ENCODE measurements around the gene ADO. TPM values are rescaled to one million over a fixed set of nuclear protein-coding genes. Genes with fewer than 3 reads are reported as not detected.

Gene ADO
- total and polyA plus RNA-seq, 10 of the 15 experiments (the other 5 are each of a cell fraction or from before 2014, with no cell fraction given), result 4.3 to 44.6 (median 18.7) TPM

DNA sequence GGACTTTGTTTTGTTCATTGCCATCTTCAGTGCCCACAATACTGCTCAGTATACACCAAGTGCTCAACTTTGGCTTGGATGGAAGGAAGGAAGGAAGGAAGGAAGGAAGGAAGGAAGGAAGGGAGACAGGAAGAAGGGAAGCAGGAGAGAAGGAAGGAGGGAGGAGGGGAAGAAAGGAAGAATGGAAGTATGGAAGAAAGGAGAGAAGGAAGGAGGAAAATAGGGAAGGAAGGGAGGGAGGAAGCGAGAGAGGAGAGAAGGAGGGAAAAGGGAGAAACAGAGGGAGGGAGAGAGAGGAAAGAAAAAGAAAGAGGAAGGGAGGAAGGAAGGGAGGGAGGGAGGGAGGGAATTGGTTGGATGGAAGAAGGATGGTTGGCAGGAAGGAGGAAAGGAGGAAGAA is 49.6 kb upstream of the ADO start:
- 50% methylated on average over 1 of the region's 1 CpG for WGBS (ENCODE audit: insufficient coverage, insufficient replicate concordance, low lambda C conversion rate, missing lambda C conversion rate)
- Histone ChIP-seq H4K20me1 (ENCODE audit: control insufficient read depth, insufficient read depth) (no peaks in the 10 kb centered on the region), H3K9me3 (replicated peaks; ENCODE audit: control insufficient read depth, insufficient read depth, low read length) (no peaks in the 10 kb centered on the region; the same call in 2 of the 3 replicates), H3K4me3 (no peak overlapping the region), H3K4me2 (ENCODE audit: control insufficient read depth, insufficient read depth) (no peak overlapping the region), H2AFZ (ENCODE audit: control insufficient read depth, low read depth, low read length) (no peak overlapping the region), H3K4me1 (ENCODE audit: control insufficient read depth, insufficient read depth, low read length) (peaks cover 10% of the 10 kb centered on the region), H3K79me2 (ENCODE audit: control insufficient read depth, insufficient read depth, low read length) (no peaks in the 10 kb centered on the region), H3K27ac (ENCODE audit: control insufficient read depth, insufficient read depth) (no peak overlapping the region), H3K9ac (ENCODE audit: control insufficient read depth, insufficient read depth, low read length) (no peak overlapping the region), H3K36me3 (ENCODE audit: control insufficient read depth in 2 of 2, insufficient read depth in 2 of 2, low read length in 1 of 2) (no peaks in the 10 kb centered on the region), H3K27me3 (replicated peaks in 1 of 2; ENCODE audit: control insufficient read depth in 2 of 2, insufficient read depth in 2 of 2, low read length in 1 of 2) (no peaks in the 10 kb centered on the region)
- in situ Hi-C loops (cut with MboI) (no loop called here), intact Hi-C loops (cut with micrococcal nuclease; ENCODE audit: unreplicated experiment) (no loop called here)
- DNase-seq (ENCODE audit: low read depth, low spot score), result no peak
- no peak for FAIRE-seq
- no TSS peak for BruUV-seq (replicated peaks)
- ChIA-PET POLR2A (interaction anchor here (1.6 kb wide), 1 partner anchor 21 kb away, joined by 7 read pairs; no protein-coding TSS in a partner anchor), RAD21 (ENCODE audit: unreplicated experiment) (interaction anchor here (0.6 to 2.5 kb wide), 4 partner anchors 22 to 64 kb away, joined by 3 to 8 read pairs (median 4); no protein-coding TSS in a partner anchor), SMC1A (ENCODE audit: uncharacterized antibody, unreplicated experiment) (interaction anchor here (0.9 to 4.1 kb wide), 7 partner anchors 11 to 39 kb away, joined by 3 to 43 read pairs (median 5); no protein-coding TSS in a partner anchor), CTCF (interaction anchor here (0.9 kb wide), 1 partner anchor 144 kb away, joined by 3 read pairs; no protein-coding TSS in a partner anchor)
- TF ChIP-seq NBN (IDR thresholded peaks at IDR 0.05) (peak; percentile 61; the same call in 1 of the 2 replicates), HDGF (IDR thresholded peaks at IDR 0.05) (peak; percentile 93), ZBED1 (IDR thresholded peaks at IDR 0.05; ENCODE audit: borderline replicate concordance) (no peak), ZNF622 (IDR thresholded peaks at IDR 0.05) (no peak), MTA2 (IDR thresholded peaks at IDR 0.05; ENCODE audit: low read depth) (no peak), CHD1 (IDR thresholded peaks at IDR 0.05; ENCODE audit: low read depth, low read length) (no peak), RB1 (IDR thresholded peaks at IDR 0.05; ENCODE audit: borderline replicate concordance) (no peak), BACH1 (IDR thresholded peaks at IDR 0.05; ENCODE audit: borderline replicate concordance) (no peak), NFIC (IDR thresholded peaks at IDR 0.05; ENCODE audit: low read depth, low read length) (no peak), KAT2A (conservative IDR thresholded peaks at IDR 0.05; ENCODE audit: control insufficient read depth, low read depth, low read length) (no peak), CBX3 (IDR thresholded peaks at IDR 0.05; ENCODE audit: borderline replicate concordance, low read depth) (no peak), SREBF2 (IDR thresholded peaks at IDR 0.05; ENCODE audit: low read length) (no peak), ATF7 (IDR thresholded peaks at IDR 0.05; ENCODE audit: low read depth) (no peak), IKZF2 (IDR thresholded peaks at IDR 0.05) (no peak)
- TF ChIP-seq, protein P1, sequence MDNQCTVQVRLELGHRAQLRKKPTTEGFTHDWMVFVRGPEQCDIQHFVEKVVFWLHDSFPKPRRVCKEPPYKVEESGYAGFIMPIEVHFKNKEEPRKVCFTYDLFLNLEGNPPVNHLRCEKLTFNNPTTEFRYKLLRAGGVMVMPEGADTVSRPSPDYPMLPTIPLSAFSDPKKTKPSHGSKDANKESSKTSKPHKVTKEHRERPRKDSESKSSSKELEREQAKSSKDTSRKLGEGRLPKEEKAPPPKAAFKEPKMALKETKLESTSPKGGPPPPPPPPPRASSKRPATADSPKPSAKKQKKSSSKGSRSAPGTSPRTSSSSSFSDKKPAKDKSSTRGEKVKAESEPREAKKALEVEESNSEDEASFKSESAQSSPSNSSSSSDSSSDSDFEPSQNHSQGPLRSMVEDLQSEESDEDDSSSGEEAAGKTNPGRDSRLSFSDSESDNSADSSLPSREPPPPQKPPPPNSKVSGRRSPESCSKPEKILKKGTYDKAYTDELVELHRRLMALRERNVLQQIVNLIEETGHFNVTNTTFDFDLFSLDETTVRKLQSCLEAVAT (IDR thresholded peaks at IDR 0.05), result no peak
- ATAC-seq, result no peak
